Muscle of back (tissue), 11 donors: Measurements from ENCODE around the gene PIP4P1. TPM values are rescaled to one million over a fixed set of nuclear protein-coding genes. Genes with fewer than 3 reads are reported as not detected.
"Not testable (repeated sequence)": the region's sequence is repeated elsewhere in the genome, so short reads cannot be mapped to it uniquely, and the experiment has no call there.

Source experiments
- DNase-seq, 3 donors: peaks; one replicate each; pipeline versions ENCODE4 v3.0.0 to v3.0.0-alpha.2; 2013
- polyA plus RNA-seq, 10 donors: library from polyadenylated mRNA; unstranded; fragments of 120-200 nt; gene quantifications; one replicate each; pipeline ENCODE4 v1.2.1, GENCODE V29; 2013; ENCODE audit not compliant: insufficient read length in 10 of 10

Gene PIP4P1
- polyA plus RNA-seq, 10 donors = 15.7 to 31.4 (median 19.8) TPM

DNA sequence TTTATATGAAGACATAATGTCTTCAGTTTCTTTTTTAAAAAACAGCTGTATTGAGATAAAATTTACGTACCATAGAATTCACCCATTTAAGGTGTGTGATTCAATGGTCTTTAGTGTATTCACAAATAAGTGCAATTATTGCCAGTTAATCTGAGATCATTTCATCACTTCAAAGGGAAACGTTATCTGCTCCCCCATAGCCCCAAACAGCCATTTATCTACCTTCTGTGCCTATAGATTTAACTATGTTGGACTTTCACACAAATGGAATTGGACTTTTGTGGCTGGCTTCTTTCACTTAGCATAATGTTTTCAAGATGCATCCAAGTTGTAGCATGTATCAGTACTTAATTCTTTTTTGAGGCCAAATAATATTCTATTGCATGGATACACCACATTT, 17.7 kb upstream of the PIP4P1 start:
- DNase-seq = no peak

DNA sequence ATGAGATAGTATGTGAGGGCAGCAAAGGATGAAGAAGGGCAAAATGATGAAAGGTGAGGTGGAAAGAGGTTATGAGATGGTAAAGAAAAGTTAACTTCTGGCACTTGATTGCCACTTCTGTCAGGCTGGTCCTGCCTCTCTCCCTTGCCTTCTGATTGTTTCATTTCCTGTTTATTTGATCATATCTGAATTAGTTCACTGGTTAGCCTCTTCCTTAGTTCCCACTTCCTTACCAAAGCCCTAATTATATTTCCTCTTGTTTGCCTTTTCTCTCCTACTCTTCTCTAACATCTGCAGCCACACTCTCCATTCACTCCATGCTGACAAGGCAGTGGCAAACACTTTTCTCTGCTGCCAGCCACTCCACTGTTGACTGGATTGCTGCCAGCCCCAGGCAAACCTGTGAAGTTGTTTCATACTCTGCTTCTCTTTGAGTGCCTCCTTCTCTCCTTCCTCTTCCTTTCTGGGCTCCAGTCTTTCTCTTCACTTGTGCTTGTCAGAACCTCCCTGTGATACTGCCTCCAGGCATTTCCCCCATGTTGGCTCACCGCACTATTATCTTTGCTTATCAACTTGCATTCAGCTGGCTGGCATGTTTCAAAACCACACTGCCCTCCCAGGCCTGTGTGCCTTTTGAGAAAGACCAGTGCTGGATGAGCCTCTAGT, 16.1 kb upstream of the PIP4P1 start:
- DNase-seq = no peak

DNA sequence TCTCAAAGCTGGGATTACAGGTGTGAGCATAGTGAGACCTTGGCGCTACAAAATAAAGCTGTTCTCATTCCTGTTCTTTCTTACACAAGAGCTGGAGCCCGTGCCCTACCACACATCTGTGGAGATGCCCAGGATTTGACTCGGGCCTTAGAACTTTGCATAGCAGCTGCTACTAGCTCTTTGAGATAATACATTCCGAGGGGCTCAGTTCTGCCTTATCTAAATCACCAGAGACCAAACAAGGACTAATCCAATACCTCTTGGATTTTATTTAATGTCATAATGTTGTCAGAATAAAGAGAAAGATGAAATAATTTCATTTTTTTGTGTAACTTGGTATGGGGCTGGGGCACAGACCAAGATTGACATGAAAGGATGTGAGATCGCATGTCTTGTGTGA, 15.5 kb upstream of the PIP4P1 start:
- no peak for DNase-seq

DNA sequence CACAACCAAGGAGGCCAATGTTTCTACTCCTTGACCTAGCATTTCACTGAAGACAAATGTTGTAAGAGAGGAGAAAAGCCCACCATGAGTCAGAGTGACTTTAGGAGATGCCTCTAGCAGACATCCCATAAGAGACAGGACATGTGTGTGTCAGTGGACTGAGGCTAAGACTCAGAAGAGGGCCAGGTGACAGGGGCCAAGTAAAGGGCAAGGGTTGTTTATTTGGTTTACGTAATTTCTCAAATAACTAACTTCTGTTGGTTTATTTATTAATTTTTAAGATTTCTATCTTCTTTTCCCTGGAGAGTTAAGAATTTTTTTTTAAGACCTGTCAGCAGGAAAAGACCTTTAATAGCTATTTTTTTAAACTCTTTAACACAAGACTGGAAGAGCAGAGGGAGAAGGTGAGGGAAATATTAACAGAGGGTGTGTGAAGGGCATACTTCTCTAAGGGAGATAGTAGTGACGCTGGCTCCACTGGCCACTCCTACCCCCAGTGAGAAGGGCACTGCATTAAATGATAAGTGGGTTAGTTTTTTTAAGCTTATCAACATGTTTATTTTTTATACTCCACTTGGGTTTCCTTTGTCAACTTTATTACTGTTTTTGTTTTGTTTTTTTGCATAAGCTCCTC, 11.4 kb upstream of the PIP4P1 start:
- DNase-seq = no peak

DNA sequence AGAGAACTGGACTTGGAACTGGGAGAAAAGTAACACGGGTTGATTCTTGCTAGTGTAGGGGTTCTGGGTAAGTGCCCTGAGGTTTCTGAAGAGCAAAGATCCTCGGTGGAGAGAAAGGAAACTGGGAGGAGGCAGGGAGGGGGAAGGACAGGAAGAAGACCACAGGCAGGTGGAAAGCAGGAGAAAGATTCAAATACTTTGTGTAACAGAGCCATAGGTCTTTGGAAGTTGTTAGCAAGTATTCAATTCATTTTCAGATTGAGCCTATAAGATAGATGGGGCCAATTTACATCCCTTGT, 9.3 kb upstream of the PIP4P1 start:
- DNase-seq = no peak

DNA sequence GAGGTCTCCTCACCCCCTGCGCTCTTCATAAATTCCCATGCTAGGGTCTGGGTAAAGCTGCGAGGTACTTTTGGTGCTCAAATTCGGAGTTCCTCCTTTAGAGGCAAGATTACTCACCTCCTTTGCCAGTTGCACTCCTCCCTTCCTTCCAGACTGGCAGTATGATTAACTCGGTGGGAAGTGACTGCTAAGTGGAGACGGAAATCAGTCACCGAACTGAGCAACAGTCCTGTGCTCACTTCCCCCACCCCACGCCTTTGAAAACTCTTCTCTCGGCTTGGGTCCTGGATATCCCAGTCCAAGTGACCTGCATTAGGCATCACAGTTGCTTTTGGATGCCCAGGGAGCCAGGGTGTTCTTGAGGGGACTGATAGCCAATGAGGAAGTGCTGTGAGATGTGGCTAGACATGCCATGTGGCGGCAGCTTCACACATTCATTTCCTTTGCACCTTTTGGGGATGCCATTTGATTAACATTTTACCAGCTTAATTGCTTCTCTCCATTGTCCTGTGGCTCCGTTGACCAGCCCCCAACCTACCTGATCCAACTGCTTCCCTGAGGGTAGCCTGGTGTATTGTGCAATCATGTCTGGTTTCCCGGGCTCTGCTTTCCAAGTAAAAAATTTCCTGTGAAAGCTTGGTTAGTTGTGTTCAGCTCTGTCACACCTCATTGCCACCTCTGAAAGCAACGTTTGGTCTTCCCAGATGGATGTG, 8.8 kb upstream of the PIP4P1 start:
- DNase-seq = peak in 1 of 3 donors; percentile 40

DNA sequence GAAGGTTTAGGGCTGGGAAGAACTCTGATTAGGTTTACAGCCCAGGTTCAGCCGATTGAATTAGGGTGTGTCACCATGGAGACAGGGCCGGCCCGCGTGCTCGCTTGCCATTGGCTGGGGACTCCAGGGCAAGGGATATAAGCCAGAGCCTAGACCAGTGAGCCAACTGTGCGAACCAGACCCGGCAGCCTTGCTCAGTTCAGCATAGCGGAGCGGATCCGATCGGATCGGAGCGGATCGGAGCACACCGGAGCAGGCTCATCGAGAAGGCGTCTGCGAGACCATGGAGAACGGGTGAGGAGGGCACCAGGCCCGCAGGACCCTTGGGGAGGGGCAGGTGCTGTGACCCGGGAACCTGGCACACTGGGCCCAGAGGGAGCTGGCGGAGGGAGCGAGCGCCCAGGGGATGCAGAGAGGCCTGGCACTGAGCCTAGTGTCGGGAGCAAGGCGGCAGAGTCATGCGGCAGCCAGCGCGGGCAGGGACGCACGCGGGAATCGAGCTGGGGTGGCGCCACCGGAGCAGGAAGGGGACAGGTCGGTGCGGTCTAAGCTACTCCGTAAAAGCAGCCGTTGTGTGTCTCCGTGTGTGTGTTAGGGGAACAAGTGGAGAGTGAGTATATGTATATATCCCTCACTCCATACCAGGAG, 8.1 kb upstream of the PIP4P1 start, which contains the start of gene PNP:
PNP (plus strand) TSS at position 165 of the 648 bp plus-strand sequence; CDS start at position 284, 119 bp downstream.
- peak; percentile 58 to 85 (median 66) for DNase-seq

DNA sequence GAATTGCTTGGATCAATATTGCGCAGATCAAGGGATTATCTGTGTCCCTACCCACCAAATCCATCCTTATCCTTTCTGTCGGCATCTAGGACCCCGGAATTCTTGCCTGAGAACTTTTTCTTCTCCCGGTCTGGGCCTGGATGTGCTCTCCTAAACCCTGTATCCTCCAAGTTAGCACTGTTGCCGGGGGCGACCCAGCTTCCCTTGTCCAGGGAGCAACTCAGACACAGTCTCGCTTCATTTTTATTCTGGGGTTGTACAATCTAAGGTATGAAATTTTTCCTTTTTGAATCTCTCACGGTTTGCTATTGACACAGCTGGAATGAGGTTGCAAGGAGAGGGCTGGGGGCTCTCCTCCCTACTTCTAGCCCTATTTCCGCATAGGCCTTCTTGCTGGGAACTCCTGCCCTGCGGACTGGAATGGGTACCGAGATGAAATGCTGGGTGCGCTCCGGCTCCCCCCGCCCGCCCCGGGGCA, 7.6 kb upstream of the PIP4P1 start:
- DNase-seq = no peak

DNA sequence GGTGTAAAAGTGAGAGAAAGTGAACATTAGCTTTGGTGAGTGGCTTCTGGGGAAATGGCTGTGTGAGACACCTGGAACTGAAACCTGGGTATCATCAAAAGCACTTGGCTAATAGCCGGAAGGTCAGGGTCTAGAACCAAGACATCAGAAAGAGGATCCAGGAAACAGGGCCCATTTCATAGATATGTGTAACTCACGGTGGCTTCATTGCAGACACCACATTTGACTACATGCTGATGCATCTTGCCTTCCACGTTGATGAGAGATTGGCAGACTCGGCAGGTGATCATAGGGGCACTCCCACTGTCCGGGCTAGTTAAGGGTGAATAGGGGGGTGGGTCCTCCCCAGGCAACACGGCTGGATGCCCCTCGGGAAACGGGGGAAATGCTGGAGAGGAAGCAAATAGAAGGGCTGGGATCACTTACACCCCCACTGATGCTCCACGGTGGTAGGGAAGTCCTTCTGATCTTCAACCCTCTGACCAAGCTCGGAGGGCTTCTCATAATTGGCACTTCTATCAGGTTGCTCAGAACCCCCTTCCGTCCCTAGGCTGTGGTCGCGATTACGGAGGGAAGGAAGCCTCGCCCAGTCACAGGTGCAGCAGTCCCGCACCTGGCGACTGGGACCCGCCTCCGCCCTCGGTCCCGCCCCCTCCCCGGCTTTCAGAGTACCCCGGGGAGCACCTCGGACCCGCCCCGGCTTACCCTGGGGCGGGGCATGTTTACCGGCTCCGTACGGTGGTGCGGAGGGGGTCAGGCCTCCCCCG, 593 bp downstream of the PIP4P1 start:
- DNase-seq = no peak

DNA sequence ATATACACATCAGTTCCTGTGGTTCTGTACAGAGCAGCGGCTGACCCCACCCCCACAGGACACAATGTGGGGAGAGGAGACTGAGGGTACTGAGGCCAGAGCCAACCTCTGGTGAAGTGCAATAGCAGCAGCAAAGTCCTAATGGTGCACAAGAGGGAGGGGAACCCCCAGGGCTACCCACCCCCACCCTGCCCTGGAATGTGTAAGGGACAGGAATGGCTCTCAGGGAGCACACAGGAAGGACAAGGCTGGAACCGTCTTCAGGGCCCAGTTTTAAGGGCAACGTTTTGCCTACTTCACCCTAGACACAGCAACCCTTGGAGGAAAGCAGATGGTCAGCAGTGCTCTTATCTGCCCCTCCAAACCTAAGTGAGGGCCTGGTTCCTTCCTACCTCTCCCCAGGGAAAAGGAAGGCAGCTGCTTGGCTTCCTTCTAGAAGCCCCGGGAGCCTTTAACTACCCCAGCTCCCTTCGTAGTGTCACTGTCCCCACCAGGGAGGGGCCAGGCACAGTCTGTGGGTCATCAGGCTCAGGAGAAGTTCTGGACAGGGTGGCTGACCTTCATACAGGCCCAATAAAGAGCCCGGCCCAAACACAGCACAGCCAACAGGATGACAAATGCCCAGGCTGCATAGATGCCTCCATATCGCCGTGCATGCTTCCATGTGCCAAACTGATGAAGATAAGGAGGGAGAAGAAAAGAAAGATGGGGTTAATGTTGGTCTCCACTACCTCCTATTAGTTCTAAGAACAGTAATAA, 3.0 kb downstream of the PIP4P1 start:
- no peak for DNase-seq

DNA sequence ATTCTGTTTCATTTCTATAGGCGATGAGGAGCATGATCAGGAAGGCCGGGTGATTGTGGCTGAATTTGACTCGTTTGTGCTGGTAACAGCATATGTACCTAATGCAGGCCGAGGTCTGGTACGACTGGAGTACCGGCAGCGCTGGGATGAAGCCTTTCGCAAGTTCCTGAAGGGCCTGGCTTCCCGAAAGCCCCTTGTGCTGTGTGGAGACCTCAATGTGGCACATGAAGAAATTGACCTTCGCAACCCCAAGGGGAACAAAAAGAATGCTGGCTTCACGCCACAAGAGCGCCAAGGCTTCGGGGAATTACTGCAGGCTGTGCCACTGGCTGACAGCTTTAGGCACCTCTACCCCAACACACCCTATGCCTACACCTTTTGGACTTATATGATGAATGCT, 4.3 kb downstream of the PIP4P1 start:
- DNase-seq = no peak

DNA sequence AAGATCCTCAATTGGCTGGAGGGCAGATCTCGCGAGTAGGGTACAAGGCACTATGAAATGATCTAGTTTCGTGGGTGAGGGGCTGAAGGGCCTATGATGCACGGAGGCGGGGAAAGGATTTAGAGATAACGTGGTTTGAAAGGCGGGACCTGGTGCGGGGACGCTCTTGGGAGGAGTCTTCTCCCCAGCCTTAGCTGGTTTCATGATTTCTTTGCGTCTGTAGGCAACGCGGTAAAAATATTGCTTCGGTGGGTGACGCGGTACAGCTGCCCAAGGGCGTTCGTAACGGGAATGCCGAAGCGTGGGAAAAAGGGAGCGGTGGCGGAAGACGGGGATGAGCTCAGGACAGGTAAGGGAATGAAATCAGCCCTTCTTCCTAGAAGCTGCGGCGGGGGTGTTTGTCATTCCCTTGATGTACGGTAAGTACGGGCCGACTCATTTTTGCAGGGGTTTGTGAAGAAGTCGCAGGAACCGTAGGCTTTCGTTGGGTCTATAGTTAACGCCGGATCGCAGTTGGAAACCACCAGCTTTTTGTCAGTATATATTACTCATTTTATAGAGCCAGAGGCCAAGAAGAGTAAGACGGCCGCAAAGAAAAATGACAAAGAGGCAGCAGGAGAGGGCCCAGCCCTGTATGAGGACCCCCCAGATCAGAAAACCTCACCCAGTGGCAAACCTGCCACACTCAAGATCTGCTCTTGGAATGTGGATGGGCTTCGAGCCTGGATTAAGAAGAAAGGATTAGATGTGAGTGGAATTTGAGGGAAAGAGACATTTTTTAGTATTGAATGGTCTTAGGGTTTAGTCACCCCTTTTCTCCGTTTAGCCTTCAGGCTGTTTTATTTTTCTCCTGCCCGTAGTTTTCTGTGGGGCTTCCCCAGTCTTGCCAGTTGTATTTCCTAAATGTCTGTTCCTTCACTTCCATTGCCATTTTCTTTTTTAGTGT, 5.6 kb downstream of the PIP4P1 start:
- no peak for DNase-seq

DNA sequence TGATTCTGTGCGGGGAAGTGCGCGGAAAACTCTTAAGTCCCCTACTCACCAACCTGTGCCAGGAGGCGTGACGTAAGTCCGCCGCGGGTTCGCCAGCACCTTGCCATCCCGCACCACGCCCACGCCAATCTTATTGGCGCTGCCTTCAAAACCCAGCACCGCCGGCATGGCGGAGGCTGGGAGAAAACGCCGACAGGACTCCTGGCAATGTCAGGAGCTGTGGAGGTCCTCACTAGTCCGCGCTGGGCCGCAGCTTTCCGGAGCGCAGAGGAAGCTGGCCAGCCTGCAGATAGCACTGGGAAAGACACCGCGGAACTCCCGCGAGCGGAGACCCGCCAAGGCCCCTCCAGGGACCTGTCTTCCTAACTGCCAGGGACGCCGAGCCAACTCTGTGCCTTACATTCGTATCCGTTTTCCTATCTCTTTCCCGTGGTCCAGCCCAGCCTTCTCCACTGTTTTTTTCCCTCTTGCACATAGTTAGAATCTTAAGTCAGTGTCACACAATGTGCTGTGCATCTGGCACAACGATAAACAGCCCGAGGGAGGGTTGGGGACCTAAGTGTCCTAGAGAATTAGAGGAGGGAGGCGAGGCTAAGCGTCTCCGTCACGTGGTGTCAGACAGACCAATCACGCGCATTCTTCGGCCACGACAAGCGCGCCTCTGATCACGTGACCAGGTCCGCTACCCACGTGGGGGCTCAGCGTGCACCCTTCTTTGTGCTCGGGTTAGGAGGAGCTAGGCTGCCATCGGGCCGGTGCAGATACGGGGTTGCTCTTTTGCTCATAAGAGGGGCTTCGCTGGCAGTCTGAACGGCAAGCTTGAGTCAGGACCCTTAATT, 6.5 kb downstream of the PIP4P1 start, which contains the start of the genes APEX1 and OSGEP:
APEX1 (plus strand) TSS at position 711 of the 839 bp plus-strand sequence. CDS start 420 bp downstream, outside the sequence.
OSGEP (minus strand) TSS at position 297 of the 839 bp plus-strand sequence; CDS start at position 168, 129 bp downstream.
- DNase-seq = peak; percentile 98 to 99 (median 99)

DNA sequence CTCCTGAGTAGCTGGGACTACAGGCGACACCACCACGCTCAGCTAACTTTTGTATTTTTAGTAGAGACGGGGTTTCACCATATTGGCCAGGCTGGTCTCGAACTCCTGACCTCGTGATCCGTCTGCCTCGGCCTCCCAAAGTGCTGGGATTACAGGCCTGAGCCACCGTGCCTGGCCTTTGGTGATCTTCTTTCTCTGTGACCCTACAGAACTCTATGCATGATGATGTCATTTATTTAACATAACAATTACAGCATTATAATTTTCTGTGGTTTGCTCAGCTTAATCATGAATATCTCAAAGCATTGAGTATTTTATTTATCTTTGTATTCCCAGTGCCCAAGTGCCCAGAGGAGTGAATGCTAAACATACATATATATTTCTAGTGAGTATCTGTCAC, 8.4 kb downstream of the PIP4P1 start:
- not testable (repeated sequence) for DNase-seq

DNA sequence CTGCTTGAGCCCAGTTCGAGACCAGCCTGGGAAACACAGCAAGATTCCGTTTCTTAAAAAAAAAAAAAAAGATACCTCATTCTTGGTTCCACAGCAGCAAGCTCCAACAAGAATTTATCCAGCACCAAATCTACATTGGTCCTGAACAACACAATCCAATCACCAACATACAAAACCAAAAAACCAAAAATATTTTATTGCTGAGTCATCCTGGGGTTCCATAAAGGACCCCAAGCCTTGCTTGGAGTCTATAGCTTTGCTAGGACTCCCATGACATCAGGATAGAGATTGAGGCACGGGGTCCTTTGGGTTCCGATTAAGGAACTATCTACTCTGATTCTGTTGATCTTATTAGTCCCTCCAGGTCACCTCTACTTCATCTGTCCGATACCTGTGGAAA, 14.3 kb downstream of the PIP4P1 start:
- no peak for DNase-seq

DNA sequence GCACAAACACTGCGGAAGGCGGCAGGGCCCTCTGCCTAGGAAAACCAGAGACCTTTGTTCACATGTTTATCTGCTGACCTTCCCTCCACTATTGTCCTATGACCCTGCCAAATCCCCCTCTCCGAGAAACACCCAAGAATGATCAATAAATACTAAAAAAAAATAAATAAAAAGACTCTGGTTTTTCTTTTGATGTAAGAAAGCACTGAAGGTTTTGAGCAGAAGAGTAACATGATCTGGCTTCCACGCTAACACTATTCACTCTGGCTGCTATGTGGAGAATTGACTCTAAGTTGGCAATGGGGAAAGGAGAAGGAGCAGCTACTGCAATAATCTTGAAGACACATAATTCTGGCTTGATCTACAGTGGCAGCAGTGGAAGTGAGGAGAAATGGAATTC, 17.6 kb downstream of the PIP4P1 start:
- not testable (repeated sequence) for DNase-seq

DNA sequence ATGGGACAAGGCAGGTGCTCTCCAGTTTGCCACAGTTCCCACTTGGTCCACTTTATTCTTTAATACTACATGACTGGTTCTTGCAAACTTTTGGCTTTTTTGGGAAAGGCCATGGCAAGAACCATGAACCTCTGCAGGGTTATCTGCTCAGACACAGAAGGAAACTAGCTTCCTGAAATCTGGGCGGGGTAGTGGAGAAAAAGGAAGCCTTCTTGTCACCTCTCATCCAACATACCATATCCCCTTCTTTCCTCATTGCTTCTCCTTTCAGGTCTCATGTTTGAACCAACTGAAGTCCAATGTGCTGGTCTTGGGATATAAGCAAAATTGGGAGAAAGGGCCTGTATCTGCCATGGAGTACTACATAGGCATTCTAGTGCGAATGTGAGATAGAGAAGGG, 19.8 kb downstream of the PIP4P1 start:
- DNase-seq = no peak

DNA sequence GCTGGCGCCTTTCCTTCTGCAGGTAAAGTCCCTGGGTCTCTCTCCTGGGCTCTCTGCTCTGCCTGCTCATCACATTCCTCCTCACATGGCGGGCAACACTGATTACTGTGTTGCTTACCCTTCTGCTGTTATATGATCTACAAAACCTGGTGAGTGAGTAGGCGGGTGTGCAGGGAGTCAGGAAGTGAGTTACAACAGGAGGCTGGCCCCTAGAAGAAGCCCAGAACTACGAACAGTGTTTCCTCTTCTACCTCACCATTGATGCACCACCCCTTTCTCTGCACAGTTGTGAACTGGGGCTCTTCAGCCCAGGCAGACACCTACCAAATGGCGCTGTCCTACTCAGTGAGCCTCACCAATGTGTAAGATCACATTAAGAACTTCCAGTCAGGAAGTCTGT, 20.4 kb downstream of the PIP4P1 start:
- no peak for DNase-seq

DNA sequence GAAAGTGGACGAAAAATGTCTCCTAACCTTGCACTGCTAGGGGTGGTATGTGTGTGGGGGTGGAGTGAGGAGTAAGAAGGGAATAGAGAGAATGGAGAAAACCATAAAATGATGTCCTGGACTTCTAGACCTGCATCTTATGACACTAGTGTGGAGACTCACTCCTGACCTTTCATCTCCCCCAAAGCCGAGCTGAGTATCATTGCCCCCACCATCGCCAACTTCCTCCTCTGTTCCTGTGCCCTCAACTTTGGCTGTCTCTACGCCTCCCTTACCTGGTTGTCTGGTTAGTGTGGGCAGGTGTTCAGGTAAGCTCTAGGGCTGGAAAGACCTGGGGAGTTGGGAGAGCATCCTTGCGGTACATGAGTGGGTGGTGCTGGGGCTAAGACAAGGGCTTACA, 20.8 kb downstream of the PIP4P1 start:
- no peak for DNase-seq
